Endometrial microvascular endothelial cells (primary cell): Measurements from ENCODE around the gene PHF20. TPM values are rescaled to one million over a fixed set of nuclear protein-coding genes. Genes with fewer than 3 reads are reported as not detected.
"Not testable (repeated sequence)": the region's sequence is repeated elsewhere in the genome, so short reads cannot be mapped to it uniquely, and the experiment has no call there.

Source experiments
- in situ Hi-C: cut with HindIII; loops from 2 replicates; pipeline ENCODE4 v1.10.0; 2017; ENCODE audit warnings: low sequenced_read_pairs, low pct_unique_long_range_greater_than_20kb; ENCODE audit errors: inconsistent ontology term
- total RNA-seq: library from RNA; depleted of rRNA; stranded (reverse); fragments of >200 nt; gene quantifications from one replicate; pipeline ENCODE4 v1.2.3, GENCODE V29; 2015; ENCODE audit errors: inconsistent ontology term

PHF20 gene
- total RNA-seq, 1 donor from 2014 or later = 29.5 TPM

DNA sequence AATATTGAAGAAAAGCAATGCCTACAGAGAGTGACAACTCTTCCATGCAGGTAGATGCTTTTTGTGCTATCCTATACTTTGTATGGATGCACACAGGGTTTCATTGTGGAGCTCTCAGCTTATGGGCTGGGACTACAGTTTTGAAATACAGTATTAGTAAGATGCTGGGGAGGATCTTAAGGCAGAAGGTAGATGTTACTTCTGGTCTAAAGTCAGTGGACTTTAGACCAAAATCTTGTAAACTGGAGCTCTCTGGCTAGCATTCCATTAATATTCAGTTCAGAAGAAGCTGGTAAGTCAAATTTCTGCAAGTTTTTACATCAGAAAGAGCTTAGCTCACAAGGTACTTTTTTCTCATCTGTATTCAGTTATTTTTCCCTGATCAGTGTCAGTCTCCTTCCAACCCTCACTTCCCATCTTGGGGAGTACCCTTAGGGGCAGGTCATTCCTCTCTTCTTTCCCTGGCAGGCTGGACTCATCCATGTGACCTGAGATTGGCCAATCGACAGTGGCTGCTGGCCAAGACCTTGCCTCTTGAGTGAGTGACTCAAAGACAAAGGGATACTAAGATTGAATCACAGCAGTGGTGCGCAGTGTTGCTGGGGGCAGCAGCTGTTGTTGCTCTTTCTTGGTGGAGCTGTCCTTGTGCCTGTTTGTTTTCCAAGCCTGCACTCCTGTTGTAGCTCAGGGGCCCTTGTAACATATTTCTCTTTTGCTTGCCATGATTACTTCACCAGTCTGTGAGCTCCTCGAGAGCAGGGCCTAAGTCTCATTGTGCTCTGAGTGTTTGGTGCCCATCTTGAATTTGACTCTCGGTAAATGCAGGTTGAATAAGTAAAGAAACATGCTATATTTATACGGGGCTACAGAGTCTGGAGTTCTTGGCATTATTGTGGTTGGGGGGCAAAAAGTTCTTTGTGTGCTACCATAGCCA lies 2.8 kb upstream of the PHF20 start:
- in situ Hi-C loops = no loop called here

- in situ Hi-C loops = no loop called here
These were observed 487 bp upstream of the PHF20 start for GRCh38 chr20:35771367-35771688.

DNA sequence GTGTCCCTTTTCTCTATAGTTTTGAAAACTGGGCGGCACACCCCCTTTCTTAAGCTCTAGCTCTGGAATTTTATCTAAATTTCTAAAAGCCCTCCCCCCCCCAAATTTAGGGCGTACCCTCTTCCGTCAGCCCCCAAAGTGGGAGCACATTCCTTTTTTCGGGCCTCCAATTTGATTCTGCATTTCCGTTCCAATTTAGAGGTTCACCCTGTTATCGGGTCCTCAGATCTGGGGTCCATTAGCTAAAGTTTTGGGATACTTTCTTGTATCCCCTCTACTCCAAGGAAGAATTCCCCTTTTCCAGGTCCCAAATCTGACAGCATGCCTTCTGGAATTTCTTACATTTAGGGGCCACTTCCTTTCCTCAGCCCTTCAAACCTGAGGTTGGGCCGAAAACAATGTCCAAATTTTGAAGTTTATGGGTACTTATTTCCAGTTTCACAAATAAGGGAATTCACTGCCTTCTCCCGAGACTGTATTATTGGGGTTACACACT lies 796 bp downstream of the PHF20 start:
- in situ Hi-C loops = no loop called here

GRCh38 chr20:35773154-35773751 lies 1.4 kb downstream of the PHF20 start:
- in situ Hi-C loops = no loop called here

GRCh38 chr20:35774391-35774790 lies 2.6 kb downstream of the PHF20 start:
- in situ Hi-C loops = no loop called here

DNA sequence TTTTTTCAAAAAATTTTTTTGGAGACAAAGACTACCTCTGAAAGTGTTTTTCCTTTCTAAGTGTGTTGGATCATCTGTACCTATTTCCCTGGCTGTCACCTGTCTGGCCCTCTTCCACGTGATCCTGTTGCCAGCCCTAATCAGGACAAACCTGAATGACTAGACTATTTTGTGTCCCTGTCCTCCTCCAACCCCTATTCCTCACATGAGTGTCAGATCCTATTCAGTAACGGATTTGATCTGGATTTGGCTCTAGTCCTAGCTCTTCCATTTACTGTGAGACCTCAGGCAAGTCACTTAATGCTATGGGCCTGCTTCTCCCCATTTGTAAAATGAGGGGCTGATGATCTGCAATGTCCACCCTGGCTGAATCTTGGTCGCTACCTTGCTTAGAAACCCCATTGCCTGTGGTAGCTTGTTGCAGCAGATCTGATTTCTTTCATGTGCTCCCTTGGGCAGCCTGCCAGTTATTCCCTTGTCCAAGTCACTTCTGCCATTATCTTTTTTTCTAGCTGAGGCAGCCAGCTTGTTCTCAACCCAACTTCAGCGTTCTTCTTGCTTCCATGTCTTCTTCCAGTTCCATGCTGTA lies 4.8 kb downstream of the PHF20 start:
- in situ Hi-C loops = no loop called here

GRCh38 chr20:35783811-35784210 lies 12.0 kb downstream of the PHF20 start:
- in situ Hi-C loops = not testable (repeated sequence)

DNA sequence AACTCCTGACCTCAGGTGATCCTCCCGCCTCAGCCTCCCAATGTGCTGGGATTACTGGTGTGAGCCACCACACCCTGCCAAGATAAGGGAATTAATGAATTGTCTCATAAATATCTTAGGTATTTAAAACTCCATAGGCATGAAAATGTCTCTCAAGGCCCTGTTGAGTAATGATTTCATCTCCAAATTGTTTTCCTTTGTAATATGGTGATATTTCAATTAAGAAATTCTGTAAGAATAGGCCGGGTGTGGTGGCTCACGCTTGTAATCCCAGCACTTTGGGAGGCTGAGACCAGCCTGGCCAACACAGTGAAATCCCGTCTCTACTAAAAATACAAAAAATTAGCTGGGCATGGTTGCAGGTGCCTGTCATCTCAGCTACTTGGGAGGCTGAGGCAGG lies 13.7 kb downstream of the PHF20 start:
- in situ Hi-C loops = not testable (repeated sequence)

- in situ Hi-C loops = no loop called here
These were observed 17.0 kb downstream of the PHF20 start for GRCh38 chr20:35788796-35789195.

- in situ Hi-C loops = no loop called here
These were observed 19.3 kb downstream of the PHF20 start for GRCh38 chr20:35791097-35791496.

DNA sequence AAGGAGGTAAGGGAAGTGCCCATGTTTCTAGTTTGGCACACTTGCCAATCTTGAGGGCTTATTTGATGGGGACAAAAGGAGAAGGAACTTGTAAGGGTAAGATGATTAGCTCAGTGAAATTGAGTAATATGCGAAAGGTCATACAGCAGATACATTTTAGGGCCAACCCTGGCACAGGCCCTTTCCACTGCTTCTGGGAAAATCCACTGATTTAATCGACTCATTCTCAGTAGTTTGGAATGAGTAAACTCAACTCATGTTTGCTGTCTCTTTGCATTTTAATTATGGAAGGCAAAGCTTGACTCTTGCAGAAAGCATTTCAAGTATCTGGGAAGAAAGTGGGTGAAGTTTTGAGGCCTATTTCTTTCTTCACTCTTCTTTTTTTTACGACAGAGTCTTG lies 20.0 kb downstream of the PHF20 start:
- in situ Hi-C loops = no loop called here

- in situ Hi-C loops = no loop called here
These were observed 20.9 kb downstream of the PHF20 start for GRCh38 chr20:35792740-35793139.

DNA sequence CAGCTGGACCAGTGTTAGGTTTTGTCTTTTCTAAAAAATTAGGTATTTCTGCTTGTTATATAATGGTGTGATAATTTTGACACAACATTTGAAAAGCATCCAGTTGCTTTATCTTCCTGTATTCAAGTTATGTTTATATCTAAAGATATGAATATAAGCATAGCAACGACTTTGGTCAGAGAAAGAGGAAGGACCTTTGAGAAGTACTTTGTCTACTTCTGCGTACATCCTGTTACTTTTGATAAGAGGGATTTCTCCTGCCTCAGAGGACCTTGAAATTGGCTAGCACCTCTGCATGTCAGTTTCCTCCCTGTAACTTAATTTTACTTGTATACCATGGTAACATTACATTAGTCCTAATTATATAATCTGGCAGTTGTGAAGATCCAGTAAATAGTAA lies 24.8 kb downstream of the PHF20 start:
- in situ Hi-C loops = no loop called here

DNA sequence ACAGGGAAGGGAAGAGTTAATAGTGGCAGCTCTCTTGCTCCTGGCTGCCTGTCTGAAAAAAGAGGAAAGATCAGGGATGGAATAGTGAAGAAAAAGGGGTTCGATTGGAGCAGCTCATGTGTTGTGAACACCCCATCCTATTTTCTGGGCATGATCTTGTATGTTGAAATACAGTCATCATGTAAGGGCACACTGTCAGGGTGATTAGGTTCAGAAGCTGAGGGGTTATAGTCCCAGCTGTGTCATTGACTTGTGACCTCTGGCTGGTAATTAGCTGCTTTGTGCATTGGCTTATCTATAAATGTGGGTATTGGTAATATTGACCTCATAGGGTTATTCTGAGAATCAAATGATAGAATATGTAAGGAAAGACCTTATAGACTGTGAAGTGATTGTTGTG lies 30.1 kb downstream of the PHF20 start:
- in situ Hi-C loops = no loop called here

DNA sequence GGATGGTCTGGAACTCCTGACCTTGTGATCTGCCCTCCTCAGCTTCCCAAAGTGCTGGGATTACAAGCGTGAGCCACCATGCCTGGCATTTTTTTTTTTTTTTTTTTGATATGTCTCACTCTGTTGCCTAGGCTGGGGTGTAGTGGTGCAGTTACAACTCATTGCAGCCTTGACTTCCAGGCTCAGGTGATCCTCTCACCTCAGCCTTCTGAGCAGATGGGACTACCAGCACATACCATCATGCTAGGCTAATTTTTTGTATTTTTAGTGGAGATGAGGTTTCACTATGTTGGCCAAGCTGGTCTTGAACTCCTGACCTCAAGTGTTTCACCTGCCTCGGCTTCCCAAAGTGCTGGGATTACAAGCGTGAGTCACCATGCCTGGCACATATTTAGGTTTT lies 34.3 kb downstream of the PHF20 start:
- in situ Hi-C loops = no loop called here

- in situ Hi-C loops = no loop called here
These were observed 36.1 kb downstream of the PHF20 start for GRCh38 chr20:35807877-35808276.

DNA sequence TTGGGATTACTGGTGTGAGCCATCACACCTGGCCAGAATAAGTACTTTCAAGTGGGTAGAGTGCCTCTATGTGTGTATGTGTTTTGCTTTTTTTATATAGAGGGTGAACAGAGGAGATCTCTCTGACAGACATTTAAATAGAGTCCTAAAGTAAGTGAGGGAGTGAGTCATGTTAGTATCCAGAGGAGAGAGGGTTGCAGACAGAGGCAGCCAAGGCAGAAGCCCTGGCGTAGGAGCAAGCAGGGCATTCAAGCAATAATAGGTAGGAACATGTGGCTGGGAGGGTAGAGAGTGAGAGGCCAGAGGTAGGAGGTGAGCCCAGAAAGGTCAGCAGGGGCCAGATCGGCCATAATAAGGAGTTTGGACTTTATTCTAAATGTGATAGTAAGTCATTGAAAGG lies 48.9 kb downstream of the PHF20 start:
- in situ Hi-C loops = no loop called here

DNA sequence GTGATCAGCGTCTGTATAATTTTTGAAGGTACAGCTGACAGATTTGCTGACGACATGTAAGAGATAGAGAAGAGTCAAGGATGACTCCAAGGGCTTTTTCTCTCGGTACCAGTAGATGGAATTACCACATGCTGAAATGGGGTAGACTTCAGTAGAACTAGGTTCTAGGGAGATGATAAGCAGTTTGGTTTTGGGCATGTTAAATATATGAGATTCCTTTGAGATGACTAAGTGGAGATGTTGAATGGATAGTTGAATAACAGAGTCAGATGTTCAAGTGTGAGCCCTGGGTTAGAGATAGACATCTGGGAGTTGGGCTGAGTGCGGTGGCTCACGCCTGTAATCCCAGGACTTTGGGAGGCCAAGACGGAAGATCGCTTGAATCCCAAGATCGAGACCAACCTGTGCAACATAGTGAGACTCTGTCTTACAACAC lies 50.0 kb downstream of the PHF20 start:
- in situ Hi-C loops = no loop called here

GRCh38 chr20:35823147-35823546 lies 51.3 kb downstream of the PHF20 start:
- in situ Hi-C loops = no loop called here

GRCh38 chr20:35823937-35824336 lies 52.1 kb downstream of the PHF20 start:
- in situ Hi-C loops = no loop called here
